CD4-positive, CD25-positive, alpha-beta regulatory T cell (primary cell): Measurements from ENCODE around the gene LACRT. TPM values are rescaled to one million over a fixed set of nuclear protein-coding genes. Genes with fewer than 3 reads are reported as not detected.

Source experiments
- ATAC-seq, 2 donors: fragments of 150-1000 bp; cut with Tn5 transposase; one replicate each; pipeline ENCODE4 v1.10.0; 2021; ENCODE audit warnings: low read depth in 2 of 2, moderate number of reproducible peaks in 2 of 2, moderate library complexity in 1 of 2
- DNase-seq, 3 donors: peaks; one replicate each; pipeline versions ENCODE4 v3.0.0 to v3.0.0-alpha.2; 2012 to 2022; ENCODE audit warnings: mixed read lengths in 1 of 3
- H3K27ac ChIP-seq: one replicate; pipeline ENCODE4 v1.7.0; 2013; ENCODE audit warnings: mild to moderate bottlenecking, low read length; ENCODE audit not compliant: insufficient read depth, poor library complexity, severe bottlenecking
- H3K27me3 ChIP-seq: one replicate; pipeline ENCODE4 v1.7.0; 2013; ENCODE audit warnings: low read length; ENCODE audit not compliant: control insufficient read depth, insufficient read depth
- H3K36me3 ChIP-seq: one replicate; pipeline ENCODE4 v1.7.0; 2013; ENCODE audit warnings: mild to moderate bottlenecking, low read length, moderate library complexity; ENCODE audit not compliant: control insufficient read depth, insufficient read depth
- H3K4me1 ChIP-seq: 2 replicates; pipeline ENCODE4 v1.7.0; 2013; ENCODE audit warnings: mild to moderate bottlenecking, low read length; ENCODE audit not compliant: insufficient read depth, control insufficient read depth, poor library complexity, severe bottlenecking
- H3K4me3 ChIP-seq: one replicate; pipeline ENCODE4 v1.7.0; 2013; ENCODE audit warnings: low read depth, mild to moderate bottlenecking, low read length, moderate library complexity
- H3K9me3 ChIP-seq, 2 experiments: 1 replicate in 1 of 2; 2 replicates in 1 of 2; pipeline ENCODE4 v1.7.0; 2013; ENCODE audit warnings: low read length in 2 of 2, mild to moderate bottlenecking in 1 of 2, moderate library complexity in 1 of 2; ENCODE audit not compliant: control insufficient read depth in 2 of 2
- H3K27ac Mint-ChIP-seq, 3 donors: one replicate each; pipeline ENCODE4 v1.8.0; 2020 to 2022; ENCODE audit warnings: mild to moderate bottlenecking in 3 of 3, mixed read lengths in 3 of 3, moderate library complexity in 2 of 3
- H3K27me3 Mint-ChIP-seq: one replicate; pipeline ENCODE4 v1.8.0; 2022; ENCODE audit warnings: mild to moderate bottlenecking, mixed read lengths
- H3K36me3 Mint-ChIP-seq: one replicate; pipeline ENCODE4 v1.8.0; 2020; ENCODE audit warnings: mixed read lengths
- H3K4me1 Mint-ChIP-seq, 4 donors: one replicate each; pipeline ENCODE4 v1.8.0; 2020 to 2022; ENCODE audit warnings: mixed read lengths in 4 of 4, mild to moderate bottlenecking in 1 of 4
- H3K4me3 Mint-ChIP-seq, 4 donors: one replicate each; pipeline ENCODE4 v1.8.0; 2020 to 2022; ENCODE audit warnings: mild to moderate bottlenecking in 4 of 4, mixed read lengths in 4 of 4, moderate library complexity in 3 of 4
- H3K9me3 Mint-ChIP-seq, 7 donors: one replicate each; pipeline ENCODE4 v1.8.0; 2020 to 2022; ENCODE audit warnings: mixed read lengths in 7 of 7, mild to moderate bottlenecking in 3 of 7, moderate library complexity in 2 of 7
- polyA plus RNA-seq, 4 donors: library from polyadenylated mRNA; unstranded; fragments of 300-500 nt; fragmentation: Illumina TruSeq; gene quantifications; one replicate each; pipeline ENCODE4 v1.2.3, GENCODE V29; 2021
- total RNA-seq: library from RNA; stranded (reverse); gene quantifications from one replicate; pipeline ENCODE4 v1.2.3, GENCODE V29; 2022

LACRT gene
- total and polyA plus RNA-seq, 5 donors from 2014 or later, result not detected

- H3K4me1 ChIP-seq, result peaks cover 3% of the 10 kb centered on the region
- no peak within 1 kb of the TSS for H3K4me3 ChIP-seq
- H3K4me1 Mint-ChIP-seq, result peaks cover 0 to 10% (median 5%) of the 10 kb centered on the region in 4 donors
- peaks cover 65% of the 10 kb centered on the region for H3K27me3 Mint-ChIP-seq
- DNase-seq (no peak), ATAC-seq (no peak)
- H3K27ac ChIP-seq, result no peak within 1 kb of the TSS
- H3K9me3 Mint-ChIP-seq, result peaks cover 0 to 4% (median 0%) of the 10 kb centered on the region in 7 donors
- no peaks in the 10 kb centered on the region for H3K9me3 ChIP-seq
- H3K36me3 Mint-ChIP-seq, result no peaks in the 10 kb centered on the region
- peak within 1 kb of the TSS in 2 of 4 donors; percentile 61 to 73 for H3K4me3 Mint-ChIP-seq
- peaks cover 31% of the 10 kb centered on the region for H3K27me3 ChIP-seq
- no peaks in the 10 kb centered on the region for H3K36me3 ChIP-seq
- H3K27ac Mint-ChIP-seq, result peak within 1 kb of the TSS in 1 of 3 donors; percentile 20
These were observed 46.4 kb downstream of the LACRT start, which contains the start of gene PPP1R1A for GRCh38 chr12:54588110-54588889. Gene PPP1R1A, minus strand, starts transcription at chr12:54588659. Its CDS starts 171 bp downstream, at chr12:54588488.

- Mint-ChIP-seq H3K27ac (no peak overlapping the region), H3K4me1 (peaks cover 0 to 10% (median 5%) of the 10 kb centered on the region in 4 donors), H3K9me3 (peaks cover 0 to 4% (median 0%) of the 10 kb centered on the region in 7 donors), H3K4me3 (peak overlapping the region in 1 of 4 donors; percentile 18), H3K36me3 (no peaks in the 10 kb centered on the region), H3K27me3 (peaks cover 67% of the 10 kb centered on the region)
- Histone ChIP-seq H3K36me3 (no peaks in the 10 kb centered on the region), H3K4me1 (peaks cover 3% of the 10 kb centered on the region), H3K27ac (no peak overlapping the region), H3K9me3 (no peaks in the 10 kb centered on the region), H3K4me3 (no peak overlapping the region), H3K27me3 (peaks cover 31% of the 10 kb centered on the region)
- no peak for DNase-seq
- ATAC-seq, result no peak
These were observed 47.3 kb downstream of the LACRT start for GRCh38 chr12:54587315-54587873.

GRCh38 chr12:54586620-54587019 is 48.1 kb downstream of the LACRT start:
- no peak for ATAC-seq
- H3K27me3 Mint-ChIP-seq, result peaks cover 65% of the 10 kb centered on the region
- H3K4me3 Mint-ChIP-seq, result no peak overlapping the region
- peaks cover 31% of the 10 kb centered on the region for H3K27me3 ChIP-seq
- peaks cover 3% of the 10 kb centered on the region for H3K4me1 ChIP-seq
- peaks cover 0 to 10% (median 5%) of the 10 kb centered on the region in 4 donors for H3K4me1 Mint-ChIP-seq
- H3K4me3 ChIP-seq, result no peak overlapping the region
- peaks cover 0 to 4% (median 0%) of the 10 kb centered on the region in 7 donors for H3K9me3 Mint-ChIP-seq
- no peak overlapping the region for H3K27ac ChIP-seq
- no peak overlapping the region for H3K27ac Mint-ChIP-seq
- no peaks in the 10 kb centered on the region for H3K9me3 ChIP-seq
- DNase-seq, result no peak
- H3K36me3 Mint-ChIP-seq, result no peaks in the 10 kb centered on the region
- no peaks in the 10 kb centered on the region for H3K36me3 ChIP-seq

GRCh38 chr12:54585243-54585642 is 49.5 kb downstream of the LACRT start:
- Histone ChIP-seq H3K36me3 (no peaks in the 10 kb centered on the region), H3K9me3 (no peaks in the 10 kb centered on the region), H3K4me1 (peaks cover 3% of the 10 kb centered on the region), H3K27me3 (peaks cover 31% of the 10 kb centered on the region), H3K27ac (no peak overlapping the region), H3K4me3 (no peak overlapping the region)
- Mint-ChIP-seq H3K4me1 (peaks cover 0 to 10% (median 5%) of the 10 kb centered on the region in 4 donors), H3K27me3 (peaks cover 56% of the 10 kb centered on the region), H3K36me3 (no peaks in the 10 kb centered on the region), H3K27ac (no peak overlapping the region), H3K4me3 (no peak overlapping the region), H3K9me3 (peaks cover 0 to 2% (median 0%) of the 10 kb centered on the region in 7 donors)
- peak in 1 of 2 donors; percentile 12 for ATAC-seq
- DNase-seq, result no peak

GRCh38 chr12:54584128-54584527 is 50.6 kb downstream of the LACRT start:
- peaks cover 45% of the 10 kb centered on the region for H3K27me3 Mint-ChIP-seq

GRCh38 chr12:54583726-54584125 is 51.0 kb downstream of the LACRT start:
- peaks cover 0 to 9% (median 2%) of the 10 kb centered on the region in 4 donors for H3K4me1 Mint-ChIP-seq
- H3K4me3 Mint-ChIP-seq, result no peak overlapping the region

More at GRCh38 chr12:54584128-54584527, 50.6 kb downstream of the LACRT start:
- Histone ChIP-seq H3K4me1 (peaks cover 3% of the 10 kb centered on the region), H3K4me3 (no peak overlapping the region), H3K36me3 (no peaks in the 10 kb centered on the region), H3K9me3 (no peaks in the 10 kb centered on the region), H3K27me3 (peaks cover 24% of the 10 kb centered on the region), H3K27ac (no peak overlapping the region)
- Mint-ChIP-seq H3K4me3 (peak overlapping the region in 1 of 4 donors; percentile 21), H3K9me3 (peaks cover 0 to 2% (median 0%) of the 10 kb centered on the region in 7 donors), H3K27ac (peak overlapping the region in 1 of 3 donors; percentile 3), H3K36me3 (no peaks in the 10 kb centered on the region), H3K4me1 (peaks cover 0 to 13% (median 5%) of the 10 kb centered on the region in 4 donors)
- DNase-seq, result no peak
- no peak for ATAC-seq

GRCh38 chr12:54581412-54581811 is 53.3 kb downstream of the LACRT start:
- Mint-ChIP-seq H3K4me1 (peaks cover 0 to 8% (median 2%) of the 10 kb centered on the region in 4 donors), H3K27ac (no peak overlapping the region), H3K4me3 (no peak overlapping the region), H3K36me3 (peaks cover 13% of the 10 kb centered on the region), H3K27me3 (peaks cover 23% of the 10 kb centered on the region), H3K9me3 (no peaks in the 10 kb centered on the region)
- H3K4me1 ChIP-seq, result no peaks in the 10 kb centered on the region
- H3K27me3 ChIP-seq, result peaks cover 8% of the 10 kb centered on the region
- peaks cover 2% of the 10 kb centered on the region for H3K36me3 ChIP-seq
- ATAC-seq, result no peak
- H3K4me3 ChIP-seq, result no peak overlapping the region
- no peak overlapping the region for H3K27ac ChIP-seq
- no peaks in the 10 kb centered on the region for H3K9me3 ChIP-seq
- DNase-seq, result no peak

More at GRCh38 chr12:54583726-54584125, 51.0 kb downstream of the LACRT start:
- Histone ChIP-seq H3K27ac (no peak overlapping the region), H3K27me3 (peaks cover 20% of the 10 kb centered on the region), H3K4me3 (no peak overlapping the region), H3K9me3 (no peaks in the 10 kb centered on the region), H3K36me3 (no peaks in the 10 kb centered on the region), H3K4me1 (peaks cover 3% of the 10 kb centered on the region)
- no peak for DNase-seq
- Mint-ChIP-seq H3K27me3 (peaks cover 41% of the 10 kb centered on the region), H3K36me3 (no peaks in the 10 kb centered on the region), H3K9me3 (peaks cover 0 to 2% (median 0%) of the 10 kb centered on the region in 7 donors), H3K27ac (no peak overlapping the region)
- no peak for ATAC-seq
